WTC11 (cell line): Measurements from ENCODE around the gene HAND2. TPM values are rescaled to one million over a fixed set of nuclear protein-coding genes. Genes with fewer than 3 reads are reported as not detected.
A peak's percentile ranks its signal among the peaks of the same experiment; 100 is the strongest.

Experiments
- ATAC-seq: fragments of 200-7000 bp; cut with Tn5 transposase; 2 replicates; pipeline ENCODE4 v1.10.0; 2021; ENCODE audit warnings: mild to moderate bottlenecking, moderate library complexity
- CTCF ChIA-PET: fragments of 300-600 bp; sonication (Branson Sonifier 250); formaldehyde crosslinking; loops from one replicate; lab custom pipeline; 2021; ENCODE audit warnings: antibody characterized with exemption; lab: Charles Lee
- POLR2A ChIA-PET: fragments of 350-600 bp; sonication (Branson Sonifier 250); formaldehyde crosslinking; loops from one replicate; lab custom pipeline; 2021; ENCODE audit warnings: antibody characterized with exemption; lab: Charles Lee
- DNase-seq: peaks from one replicate; pipeline ENCODE4 v3.0.0; 2021; ENCODE audit warnings: low spot score
- H3K27ac Mint-ChIP-seq: 2 replicates; pipeline ENCODE4 v1.8.0; 2021; ENCODE audit warnings: mixed read lengths
- H3K27me3 Mint-ChIP-seq: 2 replicates; pipeline ENCODE4 v1.8.0; 2021; ENCODE audit warnings: low read depth, mild to moderate bottlenecking, moderate library complexity, mixed read lengths
- H3K36me3 Mint-ChIP-seq: 2 replicates; pipeline ENCODE4 v1.8.0; 2021; ENCODE audit warnings: mixed read lengths
- H3K4me1 Mint-ChIP-seq: 2 replicates; pipeline ENCODE4 v1.8.0; 2022; ENCODE audit warnings: mixed read lengths
- H3K4me3 Mint-ChIP-seq: 2 replicates; pipeline ENCODE4 v1.8.0; 2021; ENCODE audit warnings: mild to moderate bottlenecking, moderate library complexity, mixed read lengths
- H3K9me3 Mint-ChIP-seq: 2 replicates; pipeline ENCODE4 v1.8.0; 2021; ENCODE audit warnings: mixed read lengths
- ERG ChIP-seq: fragments of 250-450 bp; sonication (Bioruptor Pico); IDR thresholded peaks from 2 replicates; pipeline ENCODE4 v1.8.0; 2021; ENCODE audit warnings: mild to moderate bottlenecking
- ETV6 ChIP-seq: sonication (generic); formaldehyde crosslinking; IDR thresholded peaks from 2 replicates; pipeline ENCODE4 v1.8.1; 2022; ENCODE audit warnings: mild to moderate bottlenecking, missing genetic modification reagents
- FOXK1 ChIP-seq: sonication (generic); formaldehyde crosslinking; IDR thresholded peaks from 2 replicates; pipeline ENCODE4 v1.8.0; 2022; ENCODE audit warnings: mild to moderate bottlenecking, moderate library complexity, missing genetic modification reagents
- GRHL2 ChIP-seq: fragments of 250-450 bp; sonication (Bioruptor Pico); IDR thresholded peaks from 2 replicates; pipeline ENCODE4 v1.8.0; 2022; ENCODE audit warnings: mild to moderate bottlenecking, moderate library complexity; ENCODE audit not compliant: insufficient replicate concordance, severe bottlenecking
- KAT7 ChIP-seq: sonication (generic); formaldehyde crosslinking; IDR thresholded peaks from 2 replicates; pipeline ENCODE4 v1.8.1; 2023; ENCODE audit warnings: missing genetic modification reagents, mild to moderate bottlenecking, borderline replicate concordance
- MAX ChIP-seq: sonication (generic); formaldehyde crosslinking; IDR thresholded peaks from 2 replicates; pipeline ENCODE4 v1.8.0; 2022; ENCODE audit warnings: mild to moderate bottlenecking, missing genetic modification reagents
- NR1H2 ChIP-seq: sonication (generic); formaldehyde crosslinking; IDR thresholded peaks from 2 replicates; pipeline ENCODE4 v1.9.0; 2021; ENCODE audit warnings: mild to moderate bottlenecking, moderate library complexity, missing genetic modification reagents
- NR2C2 ChIP-seq: sonication (generic); formaldehyde crosslinking; IDR thresholded peaks from 2 replicates; pipeline ENCODE4 v1.8.0; 2022; ENCODE audit warnings: mild to moderate bottlenecking, missing genetic modification reagents
- PRDM15 ChIP-seq: sonication (generic); formaldehyde crosslinking; IDR thresholded peaks from 2 replicates; pipeline ENCODE4 v1.8.0; 2022; ENCODE audit warnings: missing genetic modification reagents
- PRRX2 ChIP-seq: fragments of 250-450 bp; sonication (Bioruptor Pico); IDR thresholded peaks from 2 replicates; pipeline ENCODE4 v1.8.0; 2021; ENCODE audit warnings: mild to moderate bottlenecking
- USF1 ChIP-seq: sonication (generic); formaldehyde crosslinking; IDR thresholded peaks from 2 replicates; pipeline ENCODE4 v1.8.0; 2022; ENCODE audit warnings: mild to moderate bottlenecking, missing genetic modification reagents
- USF2 ChIP-seq: sonication (generic); formaldehyde crosslinking; IDR thresholded peaks from 2 replicates; pipeline ENCODE4 v1.8.1; 2023; ENCODE audit warnings: mild to moderate bottlenecking, missing genetic modification reagents, moderate library complexity
- ZNF281 ChIP-seq: sonication (generic); formaldehyde crosslinking; IDR thresholded peaks from 2 replicates; pipeline ENCODE4 v1.8.0; 2023; ENCODE audit warnings: mild to moderate bottlenecking, missing genetic modification reagents
- ZNF423 ChIP-seq: fragments of 250-450 bp; sonication (Bioruptor Pico); IDR thresholded peaks from 2 replicates; pipeline ENCODE4 v2.1.2; 2022; ENCODE audit warnings: mild to moderate bottlenecking, moderate library complexity
- ZNF512 ChIP-seq: sonication (generic); formaldehyde crosslinking; IDR thresholded peaks from 2 replicates; pipeline ENCODE4 v1.8.1; 2022; ENCODE audit warnings: missing genetic modification reagents, borderline replicate concordance
- ZNF671 ChIP-seq: fragments of 250-450 bp; sonication (Bioruptor Pico); IDR thresholded peaks from 2 replicates; pipeline ENCODE4 v1.8.0; 2021; ENCODE audit warnings: mild to moderate bottlenecking
- total RNA-seq: library from RNA; stranded (reverse); gene quantifications from 3 replicates; pipeline ENCODE4 v1.2.3, GENCODE V29; 2021

HAND2 gene
- total RNA-seq, 1 experiment from 2014 or later: 0.13 TPM

GRCh38 chr4:173500841-173501591, 29.0 kb downstream of the HAND2 start:
- ChIA-PET CTCF (interaction anchor here (0.7 to 1.6 kb wide), 6 partner anchors 17 to 252 kb away, joined by 3 to 4 read pairs (median 3); no protein-coding TSS in a partner anchor), POLR2A (interaction anchor here (1.0 to 1.1 kb wide), 3 partner anchors 9 to 167 kb away, joined by 3 read pairs; partner anchors contain the start of gene HMGB2)
- H3K36me3 Mint-ChIP-seq: no peaks in the 10 kb centered on the region
- peak overlapping the region; percentile 70 for H3K4me3 Mint-ChIP-seq
- no peaks in the 10 kb centered on the region for H3K9me3 Mint-ChIP-seq
- peaks cover 100% of the 10 kb centered on the region for H3K27me3 Mint-ChIP-seq
- DNase-seq (no peak), ATAC-seq (peak; percentile 8)
- no peak for TF ChIP-seq ETV6
- peak; percentile 78 for TF ChIP-seq NR2C2
- no peak for TF ChIP-seq NR1H2 (CRISPR knock-in tag)
- TF ChIP-seq PRDM15: peak; percentile 81
- TF ChIP-seq MAX (CRISPR knock-in tag): 0 out of 2 replicates have a peak, but pooled peaks have one; percentile 54
- peak; percentile 87 for TF ChIP-seq ZNF423 (CRISPR knock-in tag)
- TF ChIP-seq FOXK1 (CRISPR knock-in tag): no peak
- peaks cover 32% of the 10 kb centered on the region for H3K4me1 Mint-ChIP-seq
- no peak overlapping the region for H3K27ac Mint-ChIP-seq

GRCh38 chr4:173499658-173500535, 30.1 kb downstream of the HAND2 start:
- Mint-ChIP-seq H3K4me1 (peaks cover 31% of the 10 kb centered on the region), H3K27ac (no peak overlapping the region), H3K36me3 (no peaks in the 10 kb centered on the region), H3K4me3 (peak overlapping the region; percentile 70), H3K9me3 (no peaks in the 10 kb centered on the region), H3K27me3 (peaks cover 100% of the 10 kb centered on the region)
- TF ChIP-seq ZNF671 (CRISPR knock-in tag) (no peak), USF2 (peak; percentile 67), USF1 (CRISPR knock-in tag) (peak; percentile 70)
- POLR2A ChIA-PET: interaction anchor here (1.0 to 1.1 kb wide), 3 partner anchors 10 to 166 kb away, joined by 3 read pairs; partner anchors contain the start of gene HMGB2
- CTCF ChIA-PET: interaction anchor here (0.6 to 1.6 kb wide), 6 partner anchors 19 to 792 kb away, joined by 3 to 4 read pairs (median 3); no protein-coding TSS in a partner anchor
- DNase-seq: no peak
- peak; percentile 58 for ATAC-seq

GRCh38 chr4:173498771-173499170, 31.3 kb downstream of the HAND2 start:
- Mint-ChIP-seq H3K4me1 (peaks cover 36% of the 10 kb centered on the region), H3K36me3 (no peaks in the 10 kb centered on the region), H3K4me3 (no peak overlapping the region), H3K27me3 (peaks cover 100% of the 10 kb centered on the region), H3K27ac (no peak overlapping the region), H3K9me3 (no peaks in the 10 kb centered on the region)
- ChIA-PET POLR2A (no interaction called here), CTCF (interaction anchor here (0.8 to 1.0 kb wide), 2 partner anchors 78 to 82 kb away, joined by 3 read pairs; no protein-coding TSS in a partner anchor)
- DNase-seq: no peak
- no peak for ATAC-seq
- no peak for TF ChIP-seq KAT7 (CRISPR knock-in tag)
- no peak for TF ChIP-seq ERG (CRISPR knock-in tag)
- no peak for TF ChIP-seq ZNF512 (CRISPR knock-in tag)
- no peak for TF ChIP-seq PRRX2 (CRISPR knock-in tag)
- no peak for TF ChIP-seq ZNF281
- no peak for TF ChIP-seq MAX (CRISPR knock-in tag)
- TF ChIP-seq GRHL2 (CRISPR knock-in tag): no peak
